Measurements from ENCODE around the gene TMEM200C.
"Not testable (repeated sequence)": the region's sequence is repeated elsewhere in the genome, so short reads cannot be mapped to it uniquely, and the experiment has no call there.

The TMEM200C gene

GRCh38 chr18:5891184-5891853, 4.0 kb downstream of the TMEM200C start:
- no peak for DNase-seq

GRCh38 chr18:5890331-5891183, 4.8 kb downstream of the TMEM200C start:
- DNase-seq, result no peak

- DNase-seq, result no peak
These were observed 10.0 kb downstream of the TMEM200C start for GRCh38 chr18:5885361-5885760.

- DNase-seq, result no peak
These were observed 10.9 kb downstream of the TMEM200C start for GRCh38 chr18:5884375-5884774.

GRCh38 chr18:5879479-5879882, 15.8 kb downstream of the TMEM200C start:
- no peak for DNase-seq

- no peak for DNase-seq
These were observed 18.4 kb downstream of the TMEM200C start for GRCh38 chr18:5876891-5877290.

- DNase-seq, result no peak
These were observed 21.0 kb downstream of the TMEM200C start for GRCh38 chr18:5874336-5874735.

- no peak for DNase-seq
These were observed 22.4 kb downstream of the TMEM200C start for GRCh38 chr18:5872886-5873285.

GRCh38 chr18:5871426-5871825, 23.9 kb downstream of the TMEM200C start:
- no peak for DNase-seq

- no peak for DNase-seq
These were observed 27.0 kb downstream of the TMEM200C start for GRCh38 chr18:5868218-5868854.

GRCh38 chr18:5865521-5865920, 29.8 kb downstream of the TMEM200C start:
- no peak for DNase-seq

GRCh38 chr18:5862127-5862526, 33.2 kb downstream of the TMEM200C start:
- DNase-seq, result not testable (repeated sequence)

- no peak for DNase-seq
These were observed 38.1 kb downstream of the TMEM200C start for GRCh38 chr18:5857180-5857579.

GRCh38 chr18:5853253-5853652, 42.1 kb downstream of the TMEM200C start:
- no peak for DNase-seq

GRCh38 chr18:5851998-5852397, 43.3 kb downstream of the TMEM200C start:
- no peak for DNase-seq

- DNase-seq, result no peak
These were observed 52.7 kb downstream of the TMEM200C start for GRCh38 chr18:5842653-5843052.

GRCh38 chr18:5841518-5841917, 53.8 kb downstream of the TMEM200C start:
- DNase-seq, result no peak

- DNase-seq, result no peak
These were observed 54.8 kb downstream of the TMEM200C start for GRCh38 chr18:5840547-5840946.

GRCh38 chr18:5840025-5840424, 55.3 kb downstream of the TMEM200C start:
- DNase-seq, result no peak

GRCh38 chr18:5839102-5839501, 56.2 kb downstream of the TMEM200C start:
- DNase-seq, result no peak
